Lower lobe of right lung (tissue), 2 donors: ENCODE results near the gene ARID5A. TPM values are rescaled to one million over a fixed set of nuclear protein-coding genes. Genes with fewer than 3 reads are reported as not detected.

Experiments
- ATAC-seq, 2 donors: fragments of 200-7000 bp; cut with Tn5 transposase; one replicate each; pipeline ENCODE4 v1.9.1; 2020 to 2022; ENCODE audit warnings: mild to moderate bottlenecking in 2 of 2, moderate library complexity in 2 of 2
- DNase-seq: peaks from one replicate; pipeline ENCODE4 v3.0.0-alpha.2; 2020
- H3K27ac ChIP-seq: fragments of 200-600 bp; one replicate; pipeline ENCODE4 v1.8.0; 2022
- H3K27me3 ChIP-seq: fragments of 200-600 bp; one replicate; pipeline ENCODE4 v1.8.0; 2022; ENCODE audit warnings: low read depth
- H3K36me3 ChIP-seq: fragments of 200-600 bp; one replicate; pipeline ENCODE4 v1.8.0; 2022; ENCODE audit warnings: mild to moderate bottlenecking
- H3K4me1 ChIP-seq: fragments of 200-600 bp; one replicate; pipeline ENCODE4 v1.8.0; 2022
- H3K4me3 ChIP-seq: fragments of 200-600 bp; one replicate; pipeline ENCODE4 v1.8.0; 2022; ENCODE audit warnings: mild to moderate bottlenecking
- H3K9me3 ChIP-seq: fragments of 200-600 bp; one replicate; pipeline ENCODE4 v1.8.0; 2022
- intact Hi-C: fragments of 100-400 bp; cut with DNase I; formaldehyde crosslinking; loops from one replicate; pipeline ENCODE4 v1.11.0; 2022
- total RNA-seq: library from RNA; stranded (reverse); fragmentation: NEBNext Ultra II Directional; extraction: Animal tissue kit (Norgen Biotek cat#: 25700); gene quantifications from one replicate; pipeline ENCODE4 v1.2.1, GENCODE V29; 2021
- TF ChIP-seq, protein P1 (sequence below): fragments of 200-600 bp; IDR thresholded peaks from one replicate; pipeline ENCODE4 v1.8.0; 2022; ENCODE audit warnings: antibody characterized with exemption, mild to moderate bottlenecking
- donor health status: DM: no; HTN: yes; CAD: no; lungs with severe emphysema.

The ARID5A gene
- total RNA-seq, 1 donor from 2014 or later, result 27.7 TPM

DNA sequence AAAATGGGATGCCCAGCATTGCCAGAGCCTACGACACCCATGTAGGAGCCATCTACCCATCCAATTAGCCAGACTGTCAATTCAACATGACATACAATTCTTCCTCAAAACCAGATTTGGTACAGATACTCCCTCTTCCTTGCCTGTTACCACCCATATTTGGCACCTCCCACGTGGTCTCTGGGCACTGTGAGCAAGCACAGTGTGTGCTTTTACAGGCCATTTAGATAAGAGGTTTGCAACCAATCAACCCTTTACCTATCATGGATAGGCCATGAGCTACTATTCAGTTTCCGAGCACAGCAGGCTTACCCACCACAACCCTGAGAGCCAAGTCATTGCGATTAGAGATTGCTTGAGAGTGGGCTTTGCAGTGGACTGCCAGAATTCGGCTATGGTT, 40.9 kb downstream of the ARID5A start:
- H3K9me3 ChIP-seq, result no peaks in the 10 kb centered on the region
- H3K4me3 ChIP-seq, result no peak overlapping the region
- DNase-seq (no peak), ATAC-seq (no peak)
- no peak overlapping the region for H3K27ac ChIP-seq
- intact Hi-C loops, result no loop called here
- H3K27me3 ChIP-seq, result no peaks in the 10 kb centered on the region
- TF ChIP-seq, protein P1, sequence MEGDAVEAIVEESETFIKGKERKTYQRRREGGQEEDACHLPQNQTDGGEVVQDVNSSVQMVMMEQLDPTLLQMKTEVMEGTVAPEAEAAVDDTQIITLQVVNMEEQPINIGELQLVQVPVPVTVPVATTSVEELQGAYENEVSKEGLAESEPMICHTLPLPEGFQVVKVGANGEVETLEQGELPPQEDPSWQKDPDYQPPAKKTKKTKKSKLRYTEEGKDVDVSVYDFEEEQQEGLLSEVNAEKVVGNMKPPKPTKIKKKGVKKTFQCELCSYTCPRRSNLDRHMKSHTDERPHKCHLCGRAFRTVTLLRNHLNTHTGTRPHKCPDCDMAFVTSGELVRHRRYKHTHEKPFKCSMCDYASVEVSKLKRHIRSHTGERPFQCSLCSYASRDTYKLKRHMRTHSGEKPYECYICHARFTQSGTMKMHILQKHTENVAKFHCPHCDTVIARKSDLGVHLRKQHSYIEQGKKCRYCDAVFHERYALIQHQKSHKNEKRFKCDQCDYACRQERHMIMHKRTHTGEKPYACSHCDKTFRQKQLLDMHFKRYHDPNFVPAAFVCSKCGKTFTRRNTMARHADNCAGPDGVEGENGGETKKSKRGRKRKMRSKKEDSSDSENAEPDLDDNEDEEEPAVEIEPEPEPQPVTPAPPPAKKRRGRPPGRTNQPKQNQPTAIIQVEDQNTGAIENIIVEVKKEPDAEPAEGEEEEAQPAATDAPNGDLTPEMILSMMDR, result no peak
- H3K36me3 ChIP-seq, result no peaks in the 10 kb centered on the region
- H3K4me1 ChIP-seq, result no peaks in the 10 kb centered on the region

DNA sequence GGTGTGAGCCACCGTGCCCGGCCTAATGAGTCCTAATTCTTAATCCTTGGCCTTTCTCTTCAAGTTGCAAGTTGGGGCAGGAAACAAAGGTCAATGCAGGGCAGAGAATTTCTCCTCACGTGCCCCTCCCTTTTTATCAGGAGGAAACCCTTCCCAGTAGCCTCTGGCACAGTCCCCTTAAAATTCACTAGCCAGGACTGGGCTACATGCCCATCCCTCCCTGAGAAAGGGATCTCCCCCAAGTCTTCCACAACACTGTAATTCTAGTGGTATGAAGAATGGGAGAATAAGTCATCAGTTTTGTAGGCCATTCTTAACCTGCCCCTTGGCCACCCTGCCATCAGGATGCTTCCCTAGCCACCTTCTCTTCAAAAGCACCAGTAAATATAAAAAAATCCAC, 42.2 kb downstream of the ARID5A start:
- H3K27ac ChIP-seq, result no peak overlapping the region
- no peaks in the 10 kb centered on the region for H3K9me3 ChIP-seq
- no peak for DNase-seq
- intact Hi-C loops, result no loop called here
- no peak overlapping the region for H3K4me3 ChIP-seq
- no peak for ATAC-seq
- TF ChIP-seq, protein P1, result no peak
- no peaks in the 10 kb centered on the region for H3K4me1 ChIP-seq
- H3K27me3 ChIP-seq, result no peaks in the 10 kb centered on the region
- H3K36me3 ChIP-seq, result no peaks in the 10 kb centered on the region

DNA sequence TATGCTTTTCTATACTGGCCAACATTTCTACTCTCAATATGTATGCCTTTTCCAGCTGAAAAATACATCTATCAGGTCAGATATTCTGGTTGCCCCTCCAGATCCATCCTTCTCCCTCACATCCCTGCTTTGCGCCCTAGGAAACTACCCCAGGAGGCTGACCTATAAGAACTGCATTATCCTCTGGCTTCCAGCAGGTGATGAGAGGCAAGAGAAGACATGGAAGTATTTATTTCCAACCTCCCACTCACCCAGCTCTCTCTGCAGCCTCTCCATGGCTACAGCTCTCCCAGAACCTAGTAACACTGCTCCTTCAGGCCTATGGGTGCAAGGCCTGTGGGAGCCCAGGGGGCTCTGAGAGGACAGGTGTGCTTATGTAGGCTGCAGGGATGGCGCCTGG, 42.9 kb downstream of the ARID5A start:
- ATAC-seq (no peak), DNase-seq (no peak)
- no peak overlapping the region for H3K27ac ChIP-seq
- peaks cover 5% of the 10 kb centered on the region for H3K36me3 ChIP-seq
- intact Hi-C loops, result no loop called here
- no peaks in the 10 kb centered on the region for H3K9me3 ChIP-seq
- TF ChIP-seq, protein P1, result no peak
- H3K27me3 ChIP-seq, result no peaks in the 10 kb centered on the region
- no peaks in the 10 kb centered on the region for H3K4me1 ChIP-seq
- H3K4me3 ChIP-seq, result no peak overlapping the region

DNA sequence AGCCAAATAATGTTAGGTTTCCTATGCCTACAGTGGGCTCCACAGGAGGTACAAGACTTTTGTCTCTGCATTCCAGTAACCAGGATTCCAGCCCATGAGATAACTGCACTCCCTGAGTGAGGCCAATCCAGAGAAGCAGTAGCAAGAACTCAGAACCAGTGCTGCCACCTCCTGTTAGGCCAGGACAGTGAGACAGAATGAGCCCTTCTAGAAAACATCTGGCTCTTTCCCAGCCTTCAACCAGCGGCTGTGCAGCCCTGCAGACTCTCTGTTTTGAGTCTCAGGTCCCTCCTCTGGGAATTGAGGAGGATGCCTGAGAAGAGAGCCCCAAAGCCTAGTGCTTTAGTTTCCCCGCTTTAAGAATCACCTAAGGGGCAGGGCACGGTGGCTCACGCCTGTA, 44.2 kb downstream of the ARID5A start:
- DNase-seq (no peak), ATAC-seq (no peak)
- H3K27me3 ChIP-seq, result no peaks in the 10 kb centered on the region
- no peaks in the 10 kb centered on the region for H3K9me3 ChIP-seq
- intact Hi-C loops, result no loop called here
- H3K36me3 ChIP-seq, result peaks cover 9% of the 10 kb centered on the region
- no peak overlapping the region for H3K4me3 ChIP-seq
- TF ChIP-seq, protein P1, result no peak
- no peak overlapping the region for H3K27ac ChIP-seq
- no peaks in the 10 kb centered on the region for H3K4me1 ChIP-seq

DNA sequence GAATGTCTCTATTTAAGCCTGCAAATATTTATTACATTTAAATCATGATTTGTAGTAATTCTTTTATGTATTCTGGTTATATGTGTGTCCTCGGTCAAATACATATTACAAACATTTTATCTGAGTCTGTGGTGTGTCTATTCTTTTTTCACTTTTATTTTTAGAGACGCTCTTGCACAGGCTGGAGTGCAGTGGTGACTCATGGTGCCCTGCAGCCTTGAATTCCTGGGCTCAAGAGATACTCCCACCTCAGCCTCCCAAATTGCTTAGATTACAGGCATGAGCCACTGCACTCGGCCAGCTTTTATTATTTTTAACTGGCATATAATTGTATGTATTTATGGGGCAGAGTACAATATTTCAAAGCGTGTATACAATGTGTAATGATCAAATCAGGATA, 47.5 kb downstream of the ARID5A start:
- TF ChIP-seq, protein P1, result no peak
- Histone ChIP-seq H3K4me1 (no peaks in the 10 kb centered on the region), H3K27ac (no peak overlapping the region), H3K9me3 (no peaks in the 10 kb centered on the region), H3K4me3 (no peak overlapping the region), H3K27me3 (no peaks in the 10 kb centered on the region), H3K36me3 (peaks cover 9% of the 10 kb centered on the region)
- no peak for DNase-seq
- ATAC-seq, result no peak
- intact Hi-C loops, result no loop called here

DNA sequence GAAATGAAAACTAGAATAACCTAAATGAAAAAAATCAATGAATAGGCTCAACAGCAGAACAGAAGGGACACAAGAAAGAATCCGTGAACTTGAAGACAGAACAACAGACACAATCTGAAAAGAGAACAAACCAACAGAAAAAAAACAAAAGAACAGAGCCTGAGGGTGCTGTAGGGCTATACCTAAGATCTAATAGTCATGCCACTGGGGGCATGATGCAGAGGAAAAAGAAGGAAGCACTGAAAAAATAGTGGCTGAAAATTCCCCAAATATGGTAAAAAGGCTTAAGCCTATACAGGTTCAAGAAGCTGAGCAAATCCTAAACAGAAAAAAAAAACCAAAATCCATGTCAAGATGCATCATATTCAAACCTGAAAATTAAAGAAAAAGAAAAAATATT, 51.3 kb downstream of the ARID5A start:
- intact Hi-C loops, result no loop called here
- no peak overlapping the region for H3K27ac ChIP-seq
- ATAC-seq, result no peak
- no peak for DNase-seq
- TF ChIP-seq, protein P1, result no peak
- H3K9me3 ChIP-seq, result no peaks in the 10 kb centered on the region
- H3K4me3 ChIP-seq, result no peak overlapping the region
- peaks cover 24% of the 10 kb centered on the region for H3K36me3 ChIP-seq
- no peaks in the 10 kb centered on the region for H3K27me3 ChIP-seq
- no peaks in the 10 kb centered on the region for H3K4me1 ChIP-seq
